DND-41 (cell line): ENCODE data around the gene SUPT20H.
A peak's percentile ranks its signal among the peaks of the same experiment; 100 is the strongest.

Source experiments
- ATAC-seq: fragments of 200-7000 bp; cut with Tn5 transposase; 3 replicates; pipeline ENCODE4 v1.9.1; 2021; ENCODE audit warnings: low read depth; ENCODE audit not compliant: insufficient read depth
- DNase-seq: peaks from one replicate; pipeline ENCODE4 v3.0.0-alpha.2; 2020
- H2AFZ ChIP-seq: 2 replicates; pipeline ENCODE4 v1.6.0; 2012; ENCODE audit warnings: low read depth, low read length
- H3K27ac ChIP-seq: 2 replicates; pipeline ENCODE4 v1.5.1; 2012; ENCODE audit warnings: low read length, inconsistent platforms
- H3K27me3 ChIP-seq: fragments of 200-600 bp; sonication (generic); 2 replicates; pipeline ENCODE4 v1.6.0; 2012; ENCODE audit warnings: low read length, mild to moderate bottlenecking, inconsistent platforms; ENCODE audit not compliant: insufficient read depth, poor library complexity
- H3K36me3 ChIP-seq: 2 replicates; pipeline ENCODE4 v1.5.1; 2012; ENCODE audit warnings: low read length, inconsistent platforms; ENCODE audit not compliant: insufficient read depth
- H3K4me1 ChIP-seq: 2 replicates; pipeline ENCODE4 v1.5.1; 2012; ENCODE audit warnings: mild to moderate bottlenecking, low read length; ENCODE audit not compliant: insufficient read depth
- H3K4me2 ChIP-seq: 2 replicates; pipeline ENCODE4 v1.6.0; 2012; ENCODE audit warnings: mild to moderate bottlenecking, moderate library complexity, low read length, inconsistent platforms; ENCODE audit not compliant: insufficient read depth
- H3K4me3 ChIP-seq, 2 experiments: fragments of 200-600 bp in 1 of 2; shearing (Covaris generic) in 1 of 2; 2 replicates each; pipeline ENCODE4 v1.5.1; 2012 to 2016; ENCODE audit warnings: inconsistent platforms in 2 of 2, low read length in 2 of 2, mild to moderate bottlenecking in 2 of 2, low read depth in 1 of 2, moderate library complexity in 1 of 2
- H3K79me2 ChIP-seq: 2 replicates; pipeline ENCODE4 v1.6.0; 2012; ENCODE audit warnings: low read length, inconsistent platforms; ENCODE audit not compliant: insufficient read depth
- H3K9ac ChIP-seq: 2 replicates; pipeline ENCODE4 v1.6.0; 2012; ENCODE audit warnings: low read depth, mild to moderate bottlenecking, inconsistent platforms, low read length, moderate library complexity
- H3K9me3 ChIP-seq: 2 replicates; pipeline ENCODE4 v1.5.1; 2012; ENCODE audit warnings: low read length, moderate library complexity, mild to moderate bottlenecking, inconsistent platforms; ENCODE audit not compliant: insufficient read depth, severe bottlenecking
- H4K20me1 ChIP-seq: 2 replicates; pipeline ENCODE4 v1.6.0; 2012; ENCODE audit warnings: low read length; ENCODE audit not compliant: insufficient read depth
- CTCF ChIP-seq: IDR thresholded peaks from 2 replicates; pipeline ENCODE4 v1.5.1; 2012; ENCODE audit warnings: borderline replicate concordance, low read length, moderate library complexity, mild to moderate bottlenecking; ENCODE audit not compliant: poor library complexity, severe bottlenecking; ENCODE audit errors: extremely low read depth
- EZH2 ChIP-seq: IDR thresholded peaks from 3 replicates; pipeline ENCODE4 v1.6.1; 2012; ENCODE audit warnings: borderline replicate concordance, low read depth, mild to moderate bottlenecking, moderate library complexity, low read length, inconsistent platforms; ENCODE audit not compliant: severe bottlenecking

Gene SUPT20H

GRCh38 chr13:37049810-37050209, 9.7 kb downstream of the SUPT20H start:
- H3K9me3 ChIP-seq, result no peaks in the 10 kb centered on the region
- ATAC-seq (no peak), DNase-seq (no peak)
- H2AFZ ChIP-seq, result no peak overlapping the region
- H3K4me2 ChIP-seq, result no peak overlapping the region
- H3K36me3 ChIP-seq, result peaks cover 36% of the 10 kb centered on the region
- H3K27ac ChIP-seq, result no peak overlapping the region
- H4K20me1 ChIP-seq, result peaks cover 12% of the 10 kb centered on the region; the same call in 1 of the 2 replicates
- no peaks in the 10 kb centered on the region; the same call in 1 of the 2 replicates for H3K4me1 ChIP-seq
- H3K9ac ChIP-seq, result no peak overlapping the region
- TF ChIP-seq CTCF (peak; percentile 31), EZH2 (no peak)
- peaks cover 57% of the 10 kb centered on the region for H3K79me2 ChIP-seq
- no peak overlapping the region for H3K4me3 ChIP-seq
- no peaks in the 10 kb centered on the region for H3K27me3 ChIP-seq

- H3K79me2 ChIP-seq, result peaks cover 49% of the 10 kb centered on the region
- DNase-seq (no peak), ATAC-seq (no peak)
- H3K27ac ChIP-seq, result no peak overlapping the region
- no peak overlapping the region for H2AFZ ChIP-seq
- H3K36me3 ChIP-seq, result peaks cover 53% of the 10 kb centered on the region
- H3K9ac ChIP-seq, result no peak overlapping the region
- no peak overlapping the region for H3K4me3 ChIP-seq
- no peaks in the 10 kb centered on the region; the same call in 1 of the 2 replicates for H3K4me1 ChIP-seq
- no peak overlapping the region for H3K4me2 ChIP-seq
- no peaks in the 10 kb centered on the region for H3K27me3 ChIP-seq
- peaks cover 10% of the 10 kb centered on the region; the same call in 1 of the 2 replicates for H4K20me1 ChIP-seq
- TF ChIP-seq CTCF (no peak), EZH2 (no peak)
- H3K9me3 ChIP-seq, result no peaks in the 10 kb centered on the region
Measured at GRCh38 chr13:37047846-37048245, 11.6 kb downstream of the SUPT20H start.

- ATAC-seq (no peak), DNase-seq (no peak)
- no peaks in the 10 kb centered on the region; the same call in 1 of the 2 replicates for H3K4me1 ChIP-seq
- TF ChIP-seq CTCF (no peak), EZH2 (no peak)
- H3K4me3 ChIP-seq, result no peak overlapping the region
- H2AFZ ChIP-seq, result no peak overlapping the region
- H3K27me3 ChIP-seq, result no peaks in the 10 kb centered on the region
- H3K27ac ChIP-seq, result no peak overlapping the region
- H4K20me1 ChIP-seq, result peaks cover 8% of the 10 kb centered on the region; the same call in 1 of the 2 replicates
- H3K9me3 ChIP-seq, result no peaks in the 10 kb centered on the region
- H3K9ac ChIP-seq, result no peak overlapping the region
- no peak overlapping the region for H3K4me2 ChIP-seq
- H3K36me3 ChIP-seq, result peaks cover 61% of the 10 kb centered on the region
- peaks cover 41% of the 10 kb centered on the region for H3K79me2 ChIP-seq
Measured at GRCh38 chr13:37047032-37047431, 12.5 kb downstream of the SUPT20H start.
